Stimulated activated CD8-positive, alpha-beta memory T cell treated with anti-CD3 and anti-CD28 coated beads, Interleukin-2, amount 100 ng/mL, for 1 hour (primary cell): Measurements from ENCODE around the gene CRYBB3.
A peak's percentile ranks its signal among the peaks of the same experiment; 100 is the strongest.
"Not testable (repeated sequence)": the region's sequence is repeated elsewhere in the genome, so short reads cannot be mapped to it uniquely, and the experiment has no call there.

Experiments used
- DNase-seq, 2 donors: peaks; one replicate each; pipeline ENCODE4 v3.0.0-alpha.2; 2020; ENCODE audit warnings: low read depth in 2 of 2

Gene CRYBB3

DNA sequence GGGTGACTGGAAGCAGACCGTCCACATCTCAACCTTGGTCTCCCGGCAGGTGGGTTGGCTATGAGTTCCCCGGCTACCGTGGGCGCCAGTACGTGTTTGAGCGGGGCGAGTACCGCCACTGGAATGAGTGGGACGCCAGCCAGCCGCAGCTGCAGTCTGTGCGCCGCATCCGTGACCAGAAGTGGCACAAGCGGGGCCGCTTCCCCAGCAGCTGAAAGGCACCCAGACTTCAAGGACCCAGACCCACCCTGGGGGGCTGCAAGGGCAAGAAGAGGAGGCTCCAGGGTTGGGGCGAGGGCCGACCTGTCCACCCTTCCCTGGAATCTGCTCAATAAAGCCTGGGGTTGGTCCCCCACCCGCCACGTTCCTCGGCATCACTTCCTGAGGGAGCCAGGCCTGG lies 7.3 kb downstream of the CRYBB3 start:
- no peak for DNase-seq

DNA sequence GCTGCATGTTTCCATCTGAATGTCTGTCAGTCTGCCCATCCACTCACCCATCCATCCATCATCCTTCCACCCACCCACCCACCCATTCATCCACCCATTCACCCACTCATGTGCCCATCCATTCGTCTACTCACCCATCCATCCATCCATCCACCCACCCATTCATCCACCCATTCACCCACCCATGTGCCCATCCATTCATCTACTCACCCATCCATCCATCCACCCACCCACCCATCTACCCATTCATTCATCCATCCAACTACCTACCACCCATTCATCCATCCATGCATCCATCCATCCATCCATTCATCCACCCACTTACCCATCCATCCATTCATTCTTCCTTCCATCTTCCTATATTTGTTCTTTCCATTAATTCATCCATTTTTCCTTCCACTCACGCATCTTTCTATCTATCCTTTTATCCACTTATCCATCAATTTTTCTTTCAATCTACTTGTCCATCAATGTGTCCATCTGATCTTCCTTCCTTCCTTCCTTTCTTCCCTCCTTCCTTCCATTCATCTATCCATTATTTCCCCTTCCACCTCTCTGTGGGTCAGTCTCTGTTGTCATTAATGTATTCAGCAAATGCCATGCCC lies 8.0 kb downstream of the CRYBB3 start:
- DNase-seq, result no peak

DNA sequence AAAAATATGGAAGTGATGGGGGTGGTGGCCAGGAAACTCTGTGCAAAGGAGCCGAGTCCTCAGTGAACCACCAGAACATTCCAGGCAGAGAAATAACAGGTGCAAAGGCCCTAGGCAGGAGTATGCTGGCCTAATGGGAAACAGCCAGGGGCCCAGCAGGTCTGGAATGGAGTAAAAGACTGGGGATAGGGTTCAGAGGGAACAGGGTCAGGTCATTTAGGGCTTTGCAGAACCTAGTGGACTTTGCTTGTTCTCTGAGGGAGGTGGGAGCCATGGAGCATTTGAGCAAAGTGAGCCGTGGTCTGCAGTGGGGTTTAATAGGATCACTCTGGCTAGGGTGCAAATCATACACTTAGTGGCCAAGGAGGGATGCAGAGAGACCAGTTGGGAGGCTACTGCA lies 8.7 kb downstream of the CRYBB3 start:
- DNase-seq, result no peak

DNA sequence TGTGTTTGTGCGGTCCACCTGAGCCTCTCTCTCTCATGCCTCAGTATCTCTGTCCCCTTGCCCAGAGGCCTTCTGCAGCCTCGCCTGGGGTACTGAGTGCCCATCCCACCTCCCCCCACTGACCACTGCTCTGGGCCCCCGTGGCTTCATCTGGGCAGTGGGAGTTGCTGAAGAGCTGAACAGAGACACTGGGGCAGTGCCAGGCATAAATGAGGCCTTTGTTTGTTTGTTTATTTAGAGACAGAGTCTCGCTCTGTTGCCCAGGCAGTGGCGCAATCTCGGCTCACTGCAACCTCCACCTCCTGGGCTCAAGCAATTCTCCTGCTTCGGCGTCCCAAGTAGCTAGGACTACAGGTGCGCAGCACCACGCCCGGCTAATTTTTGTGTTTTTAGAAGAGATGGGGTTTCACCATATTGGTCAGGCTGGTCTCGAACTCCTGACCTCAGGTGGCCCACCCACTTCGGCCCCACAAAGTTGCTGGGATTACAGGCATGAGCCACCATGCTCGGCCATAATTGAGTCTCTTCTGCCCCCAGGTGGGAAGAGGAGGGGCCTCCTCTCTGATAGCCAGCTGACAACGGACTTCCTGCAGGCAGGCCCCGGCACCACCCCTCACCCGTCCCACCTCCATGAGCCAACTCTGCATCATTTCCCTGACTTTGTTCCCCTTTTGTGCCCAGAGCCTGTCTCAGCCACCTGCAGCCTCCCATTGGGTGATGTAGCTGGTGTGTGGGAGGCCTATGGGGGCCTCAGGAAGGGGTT lies 9.3 kb downstream of the CRYBB3 start:
- no peak for DNase-seq

DNA sequence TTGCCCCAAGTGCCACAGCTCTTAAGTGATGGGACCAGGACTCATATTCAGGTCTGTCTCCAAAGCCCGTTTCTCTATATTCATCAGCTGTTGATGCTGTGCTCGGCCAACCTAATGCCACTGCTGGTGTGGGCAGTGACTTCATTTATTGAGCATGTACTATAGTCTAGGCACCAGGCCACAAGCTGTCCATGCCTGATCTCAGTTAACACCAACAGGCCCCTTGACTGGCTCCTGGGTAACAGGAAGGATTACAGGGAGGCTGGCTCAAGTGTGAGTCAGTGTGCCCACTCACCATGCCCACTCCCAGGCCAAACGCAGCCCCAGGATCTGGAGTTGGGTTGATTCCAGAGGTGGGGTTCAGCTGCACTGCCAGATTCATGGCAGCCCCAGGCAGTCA lies 11.1 kb downstream of the CRYBB3 start:
- no peak for DNase-seq

DNA sequence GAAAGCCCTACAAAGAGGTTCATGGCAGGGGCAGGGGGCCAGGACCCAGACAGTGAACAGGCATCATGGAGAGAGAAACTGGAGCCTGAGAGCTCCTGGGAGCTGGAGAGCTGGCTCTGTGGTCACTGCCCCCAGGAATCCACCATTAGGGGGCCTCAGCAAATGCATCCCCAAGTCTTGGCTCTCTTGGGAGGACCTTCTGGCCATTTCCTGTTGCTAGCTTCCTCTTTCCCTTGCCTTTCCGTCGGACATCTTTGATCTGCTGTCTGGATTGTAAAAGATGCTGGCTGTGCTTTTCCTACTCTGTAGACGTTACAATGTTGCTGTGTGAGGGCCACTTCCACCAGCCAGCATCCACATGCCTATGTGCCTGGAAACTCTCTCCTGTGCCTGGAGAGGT lies 12.7 kb downstream of the CRYBB3 start:
- no peak for DNase-seq

DNA sequence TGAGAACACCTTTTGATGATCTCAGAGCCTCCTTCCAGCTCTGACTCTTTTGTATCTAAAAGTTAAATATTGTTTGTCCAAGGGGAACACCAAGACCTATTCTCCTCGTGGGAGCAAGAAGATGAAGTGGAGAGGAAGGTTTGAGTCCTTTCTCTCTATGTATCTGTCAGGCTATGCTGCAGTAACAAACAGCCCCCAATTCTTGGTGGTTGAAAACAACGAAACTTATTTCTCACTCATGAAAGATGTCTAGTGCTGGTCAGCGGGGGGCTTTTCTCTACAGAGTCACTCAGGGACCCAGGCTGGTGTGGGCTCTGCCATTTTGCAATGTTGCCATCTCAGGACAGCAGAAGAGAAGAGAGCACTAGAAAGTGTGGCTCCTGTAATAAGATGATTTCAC lies 13.6 kb downstream of the CRYBB3 start:
- DNase-seq, result no peak

DNA sequence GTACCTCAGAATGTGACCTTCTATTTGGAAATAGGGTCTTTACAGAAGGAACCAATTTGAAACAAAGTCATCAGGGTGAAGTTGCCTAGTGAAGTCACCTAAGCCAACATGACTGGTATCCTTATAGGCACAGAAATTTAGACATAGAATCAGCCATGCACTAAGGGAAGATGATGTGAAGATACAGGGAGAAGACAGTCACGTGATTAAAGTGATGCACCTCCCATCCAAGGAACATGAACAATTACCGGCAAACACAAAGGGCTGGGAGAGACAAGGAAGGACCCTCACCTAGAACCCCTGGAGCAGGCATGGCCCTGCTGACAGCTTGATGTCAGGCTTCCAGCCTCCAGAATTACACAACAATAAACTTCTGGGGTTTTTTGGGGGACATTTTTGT lies 16.6 kb downstream of the CRYBB3 start:
- no peak for DNase-seq

DNA sequence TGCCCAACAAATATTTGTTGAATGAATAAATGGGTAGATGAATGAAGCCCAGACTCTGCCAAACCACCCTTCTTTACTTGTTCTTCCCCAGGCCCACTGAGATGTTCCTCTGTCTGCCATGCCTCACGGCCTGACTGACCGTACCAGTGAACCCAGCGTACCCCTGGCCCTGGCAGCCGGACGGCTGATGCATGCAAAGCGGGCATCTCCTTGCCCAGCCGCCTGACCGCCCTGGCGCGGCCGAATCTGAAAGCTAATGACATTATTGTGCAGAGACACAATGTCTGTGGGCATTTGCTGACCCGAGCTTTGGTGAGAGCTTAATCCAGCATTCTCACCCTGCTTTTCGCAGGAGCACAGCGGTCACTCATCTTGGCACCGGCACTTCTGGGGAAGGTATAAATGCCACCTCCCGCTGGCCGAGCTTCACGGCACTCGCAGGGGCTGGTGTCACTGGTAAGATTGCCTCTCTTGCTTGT lies 19.6 kb downstream of the CRYBB3 start, which contains the start of gene CRYBB2:
CRYBB2 (plus strand) TSS at position 429 of the 479 bp plus-strand sequence. CDS start 1,791 bp downstream, outside the sequence.
- DNase-seq, result no peak

DNA sequence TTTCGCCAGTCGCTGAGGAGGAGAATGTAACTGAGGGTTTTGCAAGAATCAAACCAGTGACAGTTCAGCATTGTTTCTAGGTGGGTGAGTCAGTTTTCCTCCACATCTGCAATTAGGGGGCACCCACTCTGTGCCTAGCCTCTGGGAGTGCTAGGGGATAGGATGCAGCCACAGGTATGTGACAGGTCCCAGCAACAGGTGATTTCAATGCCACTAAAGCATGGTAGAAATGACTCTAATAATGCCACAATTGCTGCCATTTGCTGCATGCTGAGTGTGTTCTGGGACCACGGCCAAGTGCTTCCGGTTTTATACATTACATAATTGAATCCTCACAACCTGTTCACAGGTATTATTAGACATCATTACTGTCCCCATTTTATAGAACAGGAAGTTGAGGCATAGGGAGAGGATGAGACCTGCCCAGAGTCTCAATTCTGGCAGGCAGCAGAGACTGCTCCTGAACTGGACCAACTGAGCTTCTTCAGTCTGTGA lies 20.3 kb downstream of the CRYBB3 start:
- DNase-seq, result no peak

DNA sequence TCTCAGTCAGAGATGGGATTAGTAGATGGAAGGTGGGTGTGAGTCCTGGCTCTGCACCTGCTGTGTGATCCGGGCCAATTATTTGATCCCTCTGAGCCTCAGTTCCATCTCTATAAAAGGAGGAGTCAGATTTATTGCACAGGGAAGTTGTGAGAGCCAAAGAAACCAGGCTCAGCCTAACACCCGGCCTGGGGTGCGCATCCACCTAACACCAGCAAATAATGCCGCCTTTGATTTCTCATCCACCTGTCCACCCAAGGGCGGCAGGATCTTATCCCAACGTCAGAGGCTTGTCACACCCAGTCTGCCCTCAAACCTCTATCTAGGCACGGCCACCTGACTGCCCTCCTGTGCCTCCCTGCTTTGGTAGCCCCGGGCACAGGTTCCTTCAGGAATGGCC lies 22.1 kb downstream of the CRYBB3 start:
- DNase-seq, result no peak

DNA sequence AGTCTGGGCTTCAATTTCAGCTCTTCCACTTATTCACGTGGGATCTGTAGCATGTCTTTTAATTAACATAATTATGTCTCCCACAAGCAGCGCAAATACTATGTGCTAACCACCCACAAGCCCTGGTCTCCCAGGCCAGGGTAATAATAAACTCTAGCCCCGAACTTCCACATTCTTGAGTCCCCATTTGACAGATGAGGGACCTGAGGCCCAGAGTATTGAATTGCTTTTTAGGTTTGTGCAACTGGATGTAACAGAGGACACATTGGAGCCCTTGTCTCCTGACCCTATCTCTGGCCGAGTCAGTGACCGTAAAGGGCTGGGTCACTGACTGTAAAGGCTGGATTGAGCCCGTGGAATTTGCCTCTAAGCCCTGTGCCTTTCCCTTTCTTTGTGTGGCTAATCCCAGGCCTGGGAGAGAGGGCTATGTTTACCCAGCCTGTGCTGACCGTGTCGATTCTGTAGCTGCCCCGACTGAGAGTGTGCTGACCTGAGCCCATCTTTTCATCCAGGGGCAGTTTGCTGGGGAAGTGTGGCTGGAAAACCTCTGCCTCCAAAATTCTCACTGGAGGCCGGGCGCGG lies 23.7 kb downstream of the CRYBB3 start:
- no peak for DNase-seq

DNA sequence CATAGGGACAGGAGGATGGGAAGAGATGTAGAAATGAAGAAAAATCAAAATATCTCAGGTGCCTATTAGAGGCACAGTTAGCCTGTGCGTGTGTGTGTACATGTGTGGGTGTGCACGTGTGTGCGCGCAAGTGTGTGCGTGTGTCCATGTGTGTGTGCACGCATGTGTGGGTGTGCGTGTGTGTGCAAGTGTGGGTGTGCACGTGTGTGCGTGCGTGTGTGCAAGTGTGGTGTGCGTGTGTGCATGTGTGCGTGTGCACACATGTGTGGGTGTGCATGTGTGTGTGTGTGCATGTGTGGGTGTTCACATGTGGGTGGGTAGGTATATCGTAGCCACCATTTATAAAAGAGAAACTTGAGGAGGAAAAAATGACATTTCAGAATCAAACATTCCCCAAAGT lies 29.2 kb downstream of the CRYBB3 start:
- no peak for DNase-seq

DNA sequence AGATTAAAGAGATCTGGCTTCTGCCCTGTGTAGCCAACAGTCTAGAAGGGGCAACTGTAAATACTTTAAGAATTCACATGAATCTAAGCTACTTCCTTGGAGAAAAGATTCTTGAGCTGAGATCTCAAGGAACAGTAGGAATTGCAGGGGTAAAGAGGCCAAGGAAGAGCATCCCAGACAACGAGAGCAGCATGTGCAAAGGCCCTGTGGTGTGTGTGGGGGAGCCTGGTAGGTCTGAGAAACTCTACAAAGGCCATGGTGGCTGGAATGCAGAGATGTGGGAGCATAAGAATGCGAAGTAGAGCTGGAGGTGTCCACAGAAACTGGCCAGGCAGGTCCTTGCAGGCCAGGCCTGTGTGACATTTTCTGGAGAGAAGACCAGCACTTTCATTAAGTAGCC lies 31.1 kb downstream of the CRYBB3 start:
- not testable (repeated sequence) for DNase-seq

DNA sequence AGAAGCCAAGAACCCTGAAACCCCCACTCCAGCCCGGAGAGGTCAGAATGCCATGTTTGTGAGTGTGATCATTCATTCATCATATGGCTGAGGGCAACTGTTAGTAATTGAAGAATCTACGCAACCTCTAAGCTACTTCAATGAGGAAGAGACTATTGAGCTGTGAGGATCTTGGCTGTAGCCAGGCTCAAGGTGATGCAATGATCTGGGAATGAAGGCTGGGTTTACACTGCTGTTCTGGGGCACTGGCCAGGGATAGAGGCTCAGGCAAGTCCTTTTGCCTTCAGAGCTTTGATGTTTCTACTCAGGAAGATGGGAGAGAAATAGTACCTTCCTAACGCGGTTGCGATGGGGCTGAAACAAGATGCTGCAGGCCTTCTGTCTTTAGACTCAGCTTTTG lies 32.6 kb downstream of the CRYBB3 start:
- DNase-seq, result no peak

DNA sequence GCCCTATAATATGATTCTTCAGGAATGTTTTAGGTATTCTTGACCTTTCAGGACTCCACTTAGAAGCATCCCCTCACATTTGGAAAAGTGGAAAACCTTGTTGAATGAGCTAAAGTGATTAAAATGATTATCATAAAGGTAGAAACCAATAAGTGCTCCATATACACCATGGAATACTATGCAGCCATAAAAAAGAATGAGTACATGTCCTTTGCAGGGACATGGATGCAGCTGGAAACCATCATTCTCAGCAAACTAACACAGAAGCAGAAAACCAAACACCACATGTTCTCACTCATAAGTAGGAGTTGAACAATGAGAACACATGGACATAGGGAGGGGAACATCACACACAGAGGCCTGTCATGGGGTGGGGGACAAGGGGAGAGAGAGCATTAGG lies 34.0 kb downstream of the CRYBB3 start:
- DNase-seq, result not testable (repeated sequence)

DNA sequence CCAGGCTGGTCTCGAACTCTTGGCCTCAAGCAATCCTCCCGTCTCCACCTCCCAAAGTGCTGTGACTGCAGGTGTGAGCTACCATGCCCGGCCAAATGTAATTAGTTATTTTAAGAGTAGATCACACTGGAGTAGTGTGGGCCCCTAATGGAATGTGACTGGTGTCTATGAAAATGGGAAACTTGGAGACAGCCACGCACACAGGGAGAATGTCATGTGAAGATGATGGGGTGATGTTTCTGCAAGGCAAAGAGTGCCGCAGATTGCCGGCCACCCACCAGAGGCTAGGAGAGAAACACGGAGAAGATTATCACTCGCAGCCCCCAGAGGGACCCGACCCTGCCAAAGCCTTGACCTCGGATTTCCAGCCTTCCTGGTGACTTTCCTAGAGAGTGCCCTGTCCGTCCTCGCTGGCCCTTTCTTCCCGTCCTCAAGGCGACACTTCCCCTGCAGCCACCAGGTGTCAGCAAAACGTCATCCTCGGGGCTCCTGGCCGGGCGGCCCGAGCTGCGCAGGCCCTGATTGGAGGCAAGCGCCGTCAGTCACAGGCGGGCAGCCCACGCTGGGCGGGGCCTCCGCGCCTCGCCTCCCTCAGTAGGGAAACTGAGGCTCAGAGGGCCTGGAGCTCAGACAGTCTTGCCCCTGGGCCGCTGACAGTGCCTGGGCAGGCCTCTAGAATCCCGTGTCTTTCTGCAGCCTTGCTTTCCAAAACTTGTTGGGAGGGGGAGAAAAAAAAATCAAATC lies 36.1 kb downstream of the CRYBB3 start:
- DNase-seq, result peak in 1 of 2 donors; percentile 20

DNA sequence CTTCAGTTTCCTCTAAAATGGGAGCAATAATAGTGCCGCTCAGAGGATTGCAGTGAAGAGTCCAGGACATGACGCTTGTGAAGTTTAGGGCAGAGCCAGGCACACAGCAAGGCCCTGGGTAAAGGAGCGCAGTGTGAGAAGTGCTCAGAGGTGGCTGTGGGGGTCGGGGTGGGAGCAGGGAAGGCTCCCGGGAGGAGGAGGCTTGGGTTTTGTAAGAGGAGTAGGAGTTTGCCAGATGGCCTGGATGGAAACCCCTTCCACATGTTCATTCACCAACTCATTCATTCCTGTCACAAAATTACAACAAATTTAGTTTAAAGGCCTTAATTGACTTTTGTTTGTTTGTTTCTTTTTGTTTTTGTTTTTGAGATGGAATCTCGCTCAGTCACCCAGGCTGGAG lies 36.8 kb downstream of the CRYBB3 start:
- no peak for DNase-seq

DNA sequence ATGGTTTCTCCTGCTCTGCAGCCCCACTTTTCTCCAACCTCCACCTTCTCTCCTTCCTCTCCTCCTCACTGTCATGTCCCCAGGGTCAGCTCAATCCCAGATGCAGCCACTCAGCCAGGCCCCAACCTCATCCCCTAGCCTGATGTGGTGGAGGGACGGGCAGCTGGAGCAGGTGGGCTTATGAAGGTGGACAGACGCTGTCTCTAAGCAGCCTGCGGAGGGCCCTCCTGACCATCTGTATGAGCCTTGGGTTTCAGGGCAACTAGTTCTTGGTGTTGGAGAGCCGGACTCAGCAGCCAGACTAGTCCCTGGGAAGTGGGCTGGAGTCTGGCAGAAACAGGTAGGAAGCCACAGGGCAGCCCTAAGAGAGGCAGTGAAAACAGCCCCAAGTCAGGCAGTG lies 37.8 kb downstream of the CRYBB3 start:
- DNase-seq, result no peak

DNA sequence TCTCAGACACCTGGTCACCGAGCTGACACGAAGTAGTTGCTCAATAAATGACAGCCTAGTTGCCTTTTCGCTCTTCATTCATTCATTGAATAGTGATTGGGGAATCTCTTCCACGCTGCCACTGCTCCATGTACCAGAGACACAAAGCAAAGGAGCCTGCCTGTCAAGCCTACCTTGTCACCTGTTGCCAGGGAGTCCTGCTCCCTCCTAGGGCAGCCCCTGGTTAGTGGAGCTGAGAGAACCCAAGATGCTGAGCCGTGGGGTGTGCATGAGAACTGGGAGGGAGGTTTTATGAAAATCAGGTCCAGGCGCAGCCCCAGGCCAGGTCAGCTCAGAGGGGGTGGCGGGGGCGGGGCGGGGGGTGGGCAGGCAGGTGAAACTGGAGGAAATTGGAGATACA lies 38.4 kb downstream of the CRYBB3 start:
- not testable (repeated sequence) for DNase-seq

DNA sequence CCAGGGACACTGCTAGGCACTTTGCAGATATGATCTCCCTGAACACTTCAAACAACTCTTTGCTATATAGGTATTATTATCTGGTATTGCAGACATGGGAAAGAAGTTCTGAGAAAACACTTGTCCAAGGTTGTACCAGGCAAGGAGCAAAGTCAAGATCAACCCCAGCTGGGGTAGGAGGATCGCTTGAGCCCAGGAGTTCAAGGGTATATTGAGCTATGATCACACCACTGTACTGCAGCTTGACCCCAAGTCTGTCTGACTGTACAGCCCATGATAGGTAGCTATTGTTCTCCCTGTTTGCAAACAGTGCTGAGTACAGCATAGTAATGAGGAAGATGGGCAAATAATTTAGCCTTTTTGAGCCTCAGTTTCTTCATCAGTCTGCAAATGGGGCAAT lies 55.5 kb downstream of the CRYBB3 start:
- DNase-seq, result not testable (repeated sequence)
